ENCODE data around the gene TIMM29.

The TIMM29 gene

DNA sequence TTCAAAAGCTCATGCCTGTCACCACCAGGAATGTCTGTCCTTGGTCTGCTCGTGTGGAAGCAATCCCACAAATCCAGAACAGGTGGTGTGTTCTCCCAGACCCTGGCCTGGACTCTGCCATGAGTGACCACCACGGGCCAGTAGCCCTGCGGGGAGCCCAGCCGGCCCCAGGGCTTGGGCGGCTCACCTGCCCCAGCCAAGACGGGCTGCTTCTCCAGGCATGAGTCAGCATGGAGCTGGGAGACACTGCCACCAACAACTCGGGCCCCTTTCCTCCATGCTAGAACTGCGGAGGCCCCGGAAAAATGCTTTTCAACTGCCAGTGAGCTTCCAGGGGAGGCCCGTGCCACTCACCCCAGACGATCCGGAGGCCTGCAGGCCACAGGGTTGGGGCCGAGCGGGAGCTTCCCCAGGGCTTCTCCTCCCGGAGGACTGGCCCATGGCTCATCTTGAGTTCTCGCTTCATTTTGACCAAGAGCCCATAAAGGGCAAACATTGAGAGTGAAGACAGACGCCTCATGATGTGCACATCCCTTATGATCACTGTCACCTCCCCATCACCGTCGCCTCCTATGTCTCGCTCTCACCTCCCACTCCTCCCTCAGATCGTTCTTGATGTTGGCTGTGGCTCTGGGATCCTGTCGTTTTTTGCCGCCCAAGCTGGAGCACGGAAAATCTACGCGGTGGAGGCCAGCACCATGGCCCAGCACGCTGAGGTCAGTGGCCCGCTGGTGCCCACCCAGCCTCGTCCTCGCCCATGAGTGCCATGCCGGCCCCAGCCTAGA lies 16.8 kb upstream of the TIMM29 start:
- Histone ChIP-seq H3F3A (ENCODE audit: insufficient read depth, low read length) (no peaks in the 10 kb centered on the region), H3K79me2 (ENCODE audit: low read length) (no peaks in the 10 kb centered on the region), H3K4me2 (ENCODE audit: low read depth, low read length) (no peak overlapping the region), H3K27ac (ENCODE audit: low read length) (no peak overlapping the region), H3K9ac (ENCODE audit: low read length) (no peak overlapping the region), H3K27me3 (replicated peaks; ENCODE audit: insufficient read depth, low read length) (no peaks in the 10 kb centered on the region), H4K20me1 (ENCODE audit: insufficient read depth, low read length) (no peaks in the 10 kb centered on the region), H3K9me2 (replicated peaks; ENCODE audit: insufficient read depth, low read length) (no peaks in the 10 kb centered on the region), H3K36me3 (replicated peaks; ENCODE audit: insufficient read depth, low read length) (no peaks in the 10 kb centered on the region), H3K4me1 (ENCODE audit: low read length) (no peaks in the 10 kb centered on the region), H2AFZ (ENCODE audit: low read length) (no peak overlapping the region), H3K9me3 (replicated peaks; ENCODE audit: insufficient read depth, low read length) (no peaks in the 10 kb centered on the region), H3K4me3 (ENCODE audit: low read length) (no peak overlapping the region)
- no peak for DNase-seq
- TF ChIP-seq EZH2 (optimal IDR thresholded peaks at IDR 0.05; ENCODE audit: low read depth, low read length): no peak
- no peak for TF ChIP-seq EZH2phosphoT487 (IDR thresholded peaks at IDR 0.05; ENCODE audit: low read length)
- TF ChIP-seq, protein P1, sequence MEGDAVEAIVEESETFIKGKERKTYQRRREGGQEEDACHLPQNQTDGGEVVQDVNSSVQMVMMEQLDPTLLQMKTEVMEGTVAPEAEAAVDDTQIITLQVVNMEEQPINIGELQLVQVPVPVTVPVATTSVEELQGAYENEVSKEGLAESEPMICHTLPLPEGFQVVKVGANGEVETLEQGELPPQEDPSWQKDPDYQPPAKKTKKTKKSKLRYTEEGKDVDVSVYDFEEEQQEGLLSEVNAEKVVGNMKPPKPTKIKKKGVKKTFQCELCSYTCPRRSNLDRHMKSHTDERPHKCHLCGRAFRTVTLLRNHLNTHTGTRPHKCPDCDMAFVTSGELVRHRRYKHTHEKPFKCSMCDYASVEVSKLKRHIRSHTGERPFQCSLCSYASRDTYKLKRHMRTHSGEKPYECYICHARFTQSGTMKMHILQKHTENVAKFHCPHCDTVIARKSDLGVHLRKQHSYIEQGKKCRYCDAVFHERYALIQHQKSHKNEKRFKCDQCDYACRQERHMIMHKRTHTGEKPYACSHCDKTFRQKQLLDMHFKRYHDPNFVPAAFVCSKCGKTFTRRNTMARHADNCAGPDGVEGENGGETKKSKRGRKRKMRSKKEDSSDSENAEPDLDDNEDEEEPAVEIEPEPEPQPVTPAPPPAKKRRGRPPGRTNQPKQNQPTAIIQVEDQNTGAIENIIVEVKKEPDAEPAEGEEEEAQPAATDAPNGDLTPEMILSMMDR (IDR thresholded peaks at IDR 0.05; ENCODE audit: low read length): no peak

DNA sequence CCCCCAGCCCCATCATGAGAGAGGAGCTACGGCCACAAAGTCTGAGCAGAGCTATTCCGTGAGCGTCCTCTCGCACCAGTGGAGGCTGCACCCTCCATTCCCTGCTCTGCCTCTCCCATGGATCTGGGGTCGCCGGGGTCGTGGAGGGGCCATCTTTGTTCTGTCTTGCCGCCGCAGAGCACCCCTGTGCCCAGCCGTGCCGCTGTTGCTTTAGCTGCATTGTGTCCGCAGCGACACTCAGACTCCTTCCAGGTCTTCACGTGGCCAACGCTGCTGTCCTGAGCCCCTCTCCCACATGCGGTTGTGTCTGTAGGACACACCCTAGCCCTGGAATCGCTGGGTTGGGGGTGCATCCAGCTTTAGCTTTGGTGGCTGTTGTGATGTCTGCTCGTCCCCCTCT lies 16.0 kb upstream of the TIMM29 start:
- Histone ChIP-seq H3K79me2 (ENCODE audit: low read length) (no peaks in the 10 kb centered on the region), H3F3A (ENCODE audit: insufficient read depth, low read length) (no peaks in the 10 kb centered on the region), H2AFZ (ENCODE audit: low read length) (no peak overlapping the region), H3K36me3 (replicated peaks; ENCODE audit: insufficient read depth, low read length) (no peaks in the 10 kb centered on the region), H3K4me1 (ENCODE audit: low read length) (no peaks in the 10 kb centered on the region), H3K27me3 (replicated peaks; ENCODE audit: insufficient read depth, low read length) (no peaks in the 10 kb centered on the region), H3K9me3 (replicated peaks; ENCODE audit: insufficient read depth, low read length) (no peaks in the 10 kb centered on the region), H4K20me1 (ENCODE audit: insufficient read depth, low read length) (no peaks in the 10 kb centered on the region), H3K4me3 (ENCODE audit: low read length) (no peak overlapping the region), H3K9ac (ENCODE audit: low read length) (no peak overlapping the region), H3K4me2 (ENCODE audit: low read depth, low read length) (no peak overlapping the region), H3K27ac (ENCODE audit: low read length) (no peak overlapping the region), H3K9me2 (replicated peaks; ENCODE audit: insufficient read depth, low read length) (no peaks in the 10 kb centered on the region)
- TF ChIP-seq, protein P1 (IDR thresholded peaks at IDR 0.05; ENCODE audit: low read length): no peak
- no peak for TF ChIP-seq EZH2phosphoT487 (IDR thresholded peaks at IDR 0.05; ENCODE audit: low read length)
- no peak for TF ChIP-seq EZH2 (optimal IDR thresholded peaks at IDR 0.05; ENCODE audit: low read depth, low read length)
- DNase-seq: no peak

DNA sequence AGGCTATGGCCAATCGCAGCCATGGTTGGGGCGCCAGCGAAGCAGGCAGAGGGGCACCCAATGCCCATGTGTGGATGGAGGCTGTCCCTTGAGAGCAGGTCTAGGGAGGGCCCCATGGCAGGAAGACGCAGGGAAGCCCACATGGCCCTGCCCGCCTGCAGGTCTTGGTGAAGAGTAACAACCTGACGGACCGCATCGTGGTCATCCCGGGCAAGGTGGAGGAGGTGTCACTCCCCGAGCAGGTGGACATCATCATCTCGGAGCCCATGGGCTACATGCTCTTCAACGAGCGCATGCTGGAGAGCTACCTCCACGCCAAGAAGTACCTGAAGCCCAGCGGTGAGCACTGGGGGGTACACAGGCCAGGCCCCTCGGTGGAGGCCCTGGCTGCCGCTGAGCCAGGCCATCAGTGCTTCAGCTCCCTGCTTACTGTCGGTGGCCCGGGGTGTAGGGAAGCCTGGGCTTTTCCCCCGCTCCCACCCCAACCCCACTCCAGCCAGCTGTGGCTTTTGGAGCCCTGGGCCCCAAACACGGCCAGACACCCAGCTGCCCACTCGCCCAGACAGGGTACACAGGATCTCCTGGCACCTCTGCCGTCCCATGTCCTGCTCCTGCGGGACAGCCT lies 14.8 kb upstream of the TIMM29 start:
- Histone ChIP-seq H3K9me2 (replicated peaks; ENCODE audit: insufficient read depth, low read length) (no peaks in the 10 kb centered on the region), H3K4me2 (ENCODE audit: low read depth, low read length) (no peak overlapping the region), H3K36me3 (replicated peaks; ENCODE audit: insufficient read depth, low read length) (no peaks in the 10 kb centered on the region), H4K20me1 (ENCODE audit: insufficient read depth, low read length) (no peaks in the 10 kb centered on the region), H3K4me3 (ENCODE audit: low read length) (no peak overlapping the region), H3K9ac (ENCODE audit: low read length) (no peak overlapping the region), H3K27me3 (replicated peaks; ENCODE audit: insufficient read depth, low read length) (no peaks in the 10 kb centered on the region), H3F3A (ENCODE audit: insufficient read depth, low read length) (no peaks in the 10 kb centered on the region), H3K27ac (ENCODE audit: low read length) (no peak overlapping the region), H2AFZ (ENCODE audit: low read length) (no peak overlapping the region), H3K4me1 (ENCODE audit: low read length) (no peaks in the 10 kb centered on the region), H3K9me3 (replicated peaks; ENCODE audit: insufficient read depth, low read length) (no peaks in the 10 kb centered on the region), H3K79me2 (ENCODE audit: low read length) (no peaks in the 10 kb centered on the region)
- DNase-seq: no peak
- TF ChIP-seq, protein P1 (IDR thresholded peaks at IDR 0.05; ENCODE audit: low read length): no peak
- TF ChIP-seq EZH2phosphoT487 (IDR thresholded peaks at IDR 0.05; ENCODE audit: low read length) (no peak), EZH2 (optimal IDR thresholded peaks at IDR 0.05; ENCODE audit: low read depth, low read length) (no peak)
